KG1 (cell line): ENCODE measurements around the gene ZNF423.

Source experiments
- DNase-seq: peaks from one replicate; lab custom pipeline; 2025; lab: John Stamatoyannopoulos, UW

ZNF423 gene

GRCh38 chr16:49491771-49492761 is 363.8 kb downstream of the ZNF423 start:
- no peak for DNase-seq

GRCh38 chr16:49491106-49491670 is 364.7 kb downstream of the ZNF423 start:
- no peak for DNase-seq

- no peak for DNase-seq
Measured at GRCh38 chr16:49490321-49490705, 365.6 kb downstream of the ZNF423 start.

- DNase-seq = no peak
Measured at GRCh38 chr16:49489686-49490320, 366.1 kb downstream of the ZNF423 start.

DNA sequence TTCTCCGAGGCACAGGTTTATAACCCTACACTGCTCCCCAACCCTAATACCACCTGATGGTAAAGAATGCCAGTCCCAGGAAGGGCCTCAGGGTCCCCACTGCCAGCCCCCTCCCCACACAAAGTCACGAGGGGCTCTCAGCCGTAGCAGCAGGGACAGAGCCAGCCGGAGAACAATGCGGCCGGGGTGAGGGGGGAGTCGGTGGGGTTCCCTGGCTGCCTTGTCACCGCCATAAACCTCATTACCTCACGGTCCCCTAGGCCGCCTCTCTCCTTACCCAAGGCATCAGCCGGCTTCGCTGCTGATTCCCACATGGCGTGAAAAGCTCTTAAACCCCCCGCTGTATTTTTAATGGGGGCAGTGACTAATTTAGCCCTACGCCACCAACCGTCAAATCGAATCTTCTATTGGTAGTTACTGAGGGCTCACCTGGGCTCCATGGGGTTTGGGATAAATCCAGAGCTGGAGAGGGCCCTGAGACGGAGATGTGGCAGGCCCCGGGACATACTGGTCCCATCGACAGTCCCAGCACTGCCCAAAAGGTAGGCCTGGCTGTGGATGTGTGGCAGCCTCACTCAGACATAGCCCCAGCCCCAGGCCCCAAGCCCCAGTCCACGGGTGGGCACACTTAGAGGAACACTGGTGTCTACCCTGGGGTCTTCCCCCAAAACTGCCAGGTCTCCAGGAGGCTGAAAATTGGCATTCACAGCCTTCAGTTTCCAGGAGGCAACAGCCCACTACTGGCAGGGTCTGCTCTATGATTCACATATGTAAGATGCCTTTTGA is 367.0 kb downstream of the ZNF423 start:
- no peak for DNase-seq

DNA sequence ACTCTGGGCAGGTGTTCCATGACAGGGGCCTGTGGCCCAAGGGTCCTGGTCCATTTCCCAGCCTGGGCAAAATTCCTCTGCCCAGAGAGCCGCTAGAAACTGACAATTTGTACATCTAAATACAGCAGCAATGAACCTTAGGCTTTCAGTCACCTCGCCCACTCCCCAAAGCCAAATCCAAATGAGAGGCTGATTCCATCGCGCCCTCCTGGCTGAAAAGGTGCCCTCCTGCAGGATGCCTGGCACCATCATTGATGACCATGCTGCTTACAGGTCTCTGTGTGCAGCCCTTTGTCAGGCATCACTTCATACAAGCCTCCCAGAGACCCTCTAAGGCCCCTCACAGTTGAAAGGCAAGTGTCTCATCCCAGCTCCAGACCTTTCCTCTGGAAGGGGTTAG is 367.6 kb downstream of the ZNF423 start:
- DNase-seq = no peak

DNA sequence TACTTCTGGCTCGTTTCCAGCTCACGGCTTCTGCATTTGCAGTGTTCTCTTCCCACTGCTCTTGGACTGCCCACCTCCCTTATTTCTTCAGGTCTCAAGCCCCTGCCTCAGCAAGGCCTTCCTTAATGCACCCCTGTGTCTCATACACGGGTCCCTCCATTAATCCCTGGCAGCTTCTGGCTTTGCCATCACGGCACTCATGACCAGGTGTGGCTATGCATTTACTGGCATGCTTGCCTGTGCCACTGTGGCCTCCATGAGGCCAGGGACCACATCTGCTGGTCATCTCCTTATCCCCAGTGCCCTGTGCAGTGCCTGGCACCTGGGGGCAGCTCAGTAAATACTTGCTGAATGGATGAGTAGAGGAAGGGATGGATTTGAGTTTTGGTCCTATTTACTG is 368.2 kb downstream of the ZNF423 start:
- no peak for DNase-seq

GRCh38 chr16:49486400-49486799 is 369.5 kb downstream of the ZNF423 start:
- DNase-seq = no peak

GRCh38 chr16:49485663-49486062 is 370.2 kb downstream of the ZNF423 start:
- DNase-seq = no peak

- no peak for DNase-seq
Measured at GRCh38 chr16:49484936-49485335, 371.0 kb downstream of the ZNF423 start.

DNA sequence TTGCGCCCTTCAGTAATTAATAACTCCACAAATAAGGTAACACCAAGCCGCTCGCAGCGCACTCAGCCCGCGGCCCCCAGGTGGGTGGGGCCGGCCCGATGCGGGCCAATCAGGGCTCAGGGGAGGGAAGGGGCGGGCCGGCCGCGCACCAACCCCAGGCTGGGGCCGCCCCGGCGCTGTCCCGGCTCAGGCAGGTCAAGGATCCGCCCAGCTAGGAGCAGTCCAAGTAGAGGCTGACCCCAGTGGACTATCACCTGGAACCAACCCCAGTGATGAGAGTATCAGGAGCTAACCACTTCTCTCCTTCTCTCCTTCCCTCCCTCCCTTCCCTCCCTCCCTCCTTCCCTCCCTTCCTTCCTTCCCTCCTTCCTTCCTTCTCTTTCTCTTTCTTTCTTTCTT is 371.5 kb downstream of the ZNF423 start:
- no peak for DNase-seq

DNA sequence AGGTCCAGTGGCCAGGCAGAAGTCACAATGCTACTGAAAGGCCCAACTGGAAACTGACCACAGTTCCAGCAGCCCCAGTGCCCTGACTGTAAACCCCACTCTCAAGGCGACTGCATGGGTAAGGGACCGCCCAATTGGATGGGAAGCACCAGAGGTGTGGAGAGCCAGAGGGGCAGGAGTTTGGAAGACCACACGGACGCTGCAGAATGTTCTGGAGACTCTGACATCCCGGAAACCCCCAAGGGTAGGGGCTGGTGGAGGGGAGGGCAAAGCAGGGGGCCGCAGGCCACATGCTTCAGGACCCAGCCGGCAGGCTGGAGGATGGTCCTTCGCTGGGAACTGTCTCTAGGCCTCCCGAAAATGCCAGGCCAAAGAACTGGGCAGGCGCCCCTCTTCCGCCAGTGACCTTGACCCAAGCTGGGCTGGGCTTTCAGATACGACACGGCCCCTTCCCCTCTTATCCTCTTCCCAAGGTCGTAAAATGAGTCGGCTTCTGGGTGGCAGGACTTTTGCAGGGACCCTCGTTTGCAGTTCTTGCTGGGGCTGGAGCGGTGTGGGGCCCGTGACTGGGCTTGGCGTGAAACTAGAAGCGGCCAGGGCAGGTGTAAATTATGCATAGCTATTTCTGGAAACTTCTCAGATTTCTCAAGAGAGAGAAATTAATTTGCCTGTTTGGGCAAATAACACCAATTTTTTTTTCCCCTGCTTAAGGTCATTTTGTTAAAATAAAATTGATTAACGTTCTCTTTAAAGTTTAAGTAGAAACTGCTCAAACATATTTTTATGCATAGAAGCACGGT is 372.1 kb downstream of the ZNF423 start:
- no peak for DNase-seq

DNA sequence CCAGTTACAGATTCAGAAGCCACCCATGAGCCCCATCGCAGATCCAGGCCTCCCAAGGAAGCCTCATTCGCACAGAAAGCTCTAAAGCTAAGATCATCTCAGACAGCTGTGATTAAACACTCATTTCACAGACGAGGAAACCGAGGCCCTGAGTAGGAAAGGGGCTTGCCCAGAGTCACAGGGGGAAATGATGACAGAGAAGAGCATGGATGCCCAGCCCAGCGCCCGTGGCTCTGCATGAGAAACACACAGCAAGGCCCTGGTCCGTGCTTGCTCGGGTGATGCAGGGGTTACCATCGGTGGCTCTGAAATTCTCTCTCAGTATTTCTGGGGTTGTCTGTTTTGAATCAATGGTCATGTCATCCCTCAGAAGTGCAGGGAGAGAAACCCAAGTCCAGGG is 372.7 kb downstream of the ZNF423 start:
- no peak for DNase-seq

- no peak for DNase-seq
Measured at GRCh38 chr16:49482690-49483089, 373.2 kb downstream of the ZNF423 start.

GRCh38 chr16:49478616-49479015 is 377.3 kb downstream of the ZNF423 start:
- DNase-seq = no peak

DNA sequence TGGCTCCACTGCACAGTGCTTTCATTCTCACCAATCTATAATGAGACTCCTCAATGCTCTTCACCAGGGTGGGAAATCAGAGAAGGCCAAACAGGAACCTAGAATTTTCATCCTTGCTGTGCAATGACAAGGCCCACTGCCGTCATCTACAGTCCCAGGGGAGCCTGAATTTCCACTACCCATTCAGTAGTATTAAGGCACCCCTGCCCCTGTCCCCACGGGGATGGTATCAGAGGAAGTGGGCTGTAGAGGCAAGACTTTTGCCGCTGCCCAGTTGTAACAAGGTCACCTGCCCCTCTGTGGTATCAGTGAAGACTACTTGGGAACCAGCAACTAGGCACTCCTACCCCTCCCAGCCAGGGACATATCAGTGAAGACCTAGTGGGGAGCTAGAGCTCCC is 377.8 kb downstream of the ZNF423 start:
- no peak for DNase-seq

DNA sequence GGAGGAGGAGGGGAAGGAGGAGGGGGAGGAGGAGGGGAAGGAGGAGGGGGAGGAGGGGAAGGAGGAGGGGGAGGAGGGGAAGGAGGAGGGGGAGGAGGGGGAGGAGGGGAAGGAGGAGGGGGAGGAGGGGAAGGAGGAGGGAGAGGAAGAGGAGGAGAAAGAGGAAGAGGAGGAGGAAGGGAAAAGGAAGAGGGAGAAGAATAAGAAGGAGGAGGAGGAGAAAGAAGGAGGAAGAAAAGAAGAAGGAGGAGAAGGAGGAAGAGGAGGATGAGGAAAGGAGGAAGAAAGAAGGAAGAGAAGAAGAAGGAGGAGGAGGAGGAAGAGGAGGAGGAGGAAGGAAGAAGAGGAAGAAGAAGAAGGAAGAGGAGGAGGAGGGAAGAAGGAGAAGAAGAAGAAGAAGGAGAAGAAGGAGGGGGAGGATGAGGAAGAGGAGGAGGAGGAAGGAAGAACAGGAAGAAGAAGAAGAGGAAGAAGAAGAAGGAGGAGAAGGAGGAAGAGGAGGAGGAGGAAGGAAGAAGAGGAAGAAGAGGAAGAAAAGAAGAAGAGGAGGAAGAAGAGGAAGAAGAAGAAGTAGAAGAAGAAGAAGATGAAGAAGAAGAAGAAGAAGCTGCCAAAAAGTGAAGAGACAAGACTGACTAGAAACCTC is 378.5 kb downstream of the ZNF423 start:
- no peak for DNase-seq

GRCh38 chr16:49474741-49475140 is 381.2 kb downstream of the ZNF423 start:
- no peak for DNase-seq

DNA sequence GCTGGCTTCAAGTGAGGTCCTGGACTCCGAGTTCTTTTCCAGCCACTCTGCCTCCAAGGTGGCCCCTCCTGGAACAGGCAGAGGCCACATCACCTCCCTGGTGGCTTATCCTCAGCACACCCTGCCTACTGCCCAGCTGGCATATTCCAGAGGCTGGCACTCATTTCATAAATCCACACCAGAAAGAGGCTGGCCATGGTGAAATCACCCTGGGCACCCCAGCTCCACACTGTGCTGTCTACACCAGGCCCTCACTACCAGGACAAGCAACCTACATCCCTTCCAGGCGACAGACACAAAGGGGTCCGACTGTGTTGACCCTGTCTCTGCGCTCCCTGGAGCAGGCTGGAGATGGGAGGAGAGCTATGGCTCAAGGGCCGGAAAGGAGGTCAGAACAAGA is 382.1 kb downstream of the ZNF423 start:
- no peak for DNase-seq

GRCh38 chr16:49473131-49473530 is 382.8 kb downstream of the ZNF423 start:
- no peak for DNase-seq

- DNase-seq = no peak
Measured at GRCh38 chr16:49472598-49472997, 383.3 kb downstream of the ZNF423 start.
